K562 (cell line): ENCODE results near the gene NMT1. TPM values are rescaled to one million over a fixed set of nuclear protein-coding genes. Genes with fewer than 3 reads are reported as not detected.

Source experiments
- CREM ChIP-seq: IDR thresholded peaks from 2 replicates; pipeline ENCODE4 v1.6.1; 2014; ENCODE audit warnings: antibody characterized with exemption, low read depth
- EGR1 ChIP-seq: fragments of 450-650 bp; conservative IDR thresholded peaks from 2 replicates; pipeline ENCODE4 v1.6.1; 2017; ENCODE audit warnings: mild to moderate bottlenecking
- NCOA2 ChIP-seq, 2 experiments: fragments of 450-650 bp; IDR thresholded peaks; 2 replicates each; pipeline ENCODE4 v1.6.1; 2018; ENCODE audit warnings: mild to moderate bottlenecking in 2 of 2, moderate library complexity in 1 of 2; ENCODE audit not compliant: partially characterized antibody in 2 of 2
- polyA plus RNA-seq, 8 experiments: library from polyadenylated mRNA; depleted of rRNA in 4 of 8; stranded (reverse) in 5 of 8; unstranded in 3 of 8; fragments of >200 nt; fragmentation: Nextera tagmentation in 2 of 8; fragmentation: Illumina TruSeq in 1 of 8; extraction: Ambion mirVana in 2 of 8; extraction: Trizol in 1 of 8; gene quantifications; 2 replicates each; pipeline versions ENCODE4 v1.2.1 to v1.2.3, GENCODE V29; 2011 to 2014; ENCODE audit warnings: inconsistent platforms in 1 of 8, missing spikeins in 1 of 8
- total RNA-seq, 7 experiments: library from RNA; depleted of rRNA in 6 of 7; stranded (reverse); fragments of >200 nt in 6 of 7; fragmentation: Illumina TruSeq in 2 of 7; extraction: Trizol in 2 of 7; gene quantifications; 2 replicates each; pipeline versions ENCODE4 v1.2.1 to v1.2.3, GENCODE V29; 2011 to 2021; ENCODE audit warnings: low replicate concordance in 1 of 7
- TF ChIP-seq, protein P1 (sequence below): IDR thresholded peaks from 2 replicates; pipeline ENCODE4 v1.6.1; 2011; ENCODE audit warnings: borderline replicate concordance, low read depth, mild to moderate bottlenecking, moderate library complexity, low read length; ENCODE audit not compliant: insufficient read depth, poor library complexity, severe bottlenecking
- TF ChIP-seq, protein P2 (sequence below): fragments of 450-650 bp; IDR thresholded peaks from 2 replicates; pipeline ENCODE4 v1.6.1; 2016
- TF ChIP-seq, protein P3 (sequence below): IDR thresholded peaks from 2 replicates; pipeline ENCODE4 v1.6.1; 2014; ENCODE audit warnings: antibody characterized with exemption
- TF ChIP-seq, protein P4 (sequence below): fragments of 200-800 bp; sonication (Bioruptor generic); IDR thresholded peaks from 2 replicates; pipeline ENCODE4 v1.6.1; 2017; ENCODE audit warnings: missing genetic modification characterization, missing compliant biosample characterization

Gene NMT1
- total and polyA plus RNA-seq, 9 of the 15 experiments (the other 6 are each of a cell fraction or from before 2014, with no cell fraction given): 86.7 to 569 (median 213) TPM

DNA sequence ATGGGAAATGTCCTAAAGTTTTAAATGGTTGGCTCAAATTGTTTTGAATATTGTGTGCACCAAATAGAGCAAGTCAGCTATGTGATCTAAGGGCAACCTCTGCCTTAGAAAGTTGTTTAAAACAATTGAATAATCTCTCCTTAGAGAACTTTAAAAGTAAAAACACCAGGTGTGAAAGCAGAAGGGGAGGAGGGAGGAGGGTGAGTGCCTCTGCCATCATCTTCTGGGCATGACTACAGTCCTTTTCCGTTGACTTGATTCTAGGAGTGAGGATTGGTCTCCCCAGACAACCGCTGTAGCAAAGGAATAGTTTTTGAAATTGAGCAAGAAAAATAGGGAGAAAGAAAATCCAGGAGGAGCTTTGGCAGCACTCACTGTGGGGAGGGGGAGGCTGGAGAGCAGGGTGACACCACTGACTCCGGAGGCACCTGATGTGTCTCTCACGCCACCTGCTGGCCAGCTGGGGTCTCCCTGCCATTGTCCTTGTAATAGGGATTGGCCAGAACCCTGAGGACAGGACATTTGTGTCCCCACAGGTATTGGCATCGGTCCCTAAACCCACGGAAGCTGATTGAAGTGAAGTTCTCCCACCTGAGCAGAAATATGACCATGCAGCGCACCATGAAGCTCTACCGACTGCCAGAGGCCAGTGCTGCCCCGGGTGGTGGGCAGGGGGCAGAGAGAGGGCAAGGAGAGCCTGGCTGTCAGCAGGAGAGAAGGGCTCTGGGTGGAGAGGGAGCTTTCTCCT, 37.9 kb downstream of the NMT1 start (continued):
- TF ChIP-seq, protein P1, sequence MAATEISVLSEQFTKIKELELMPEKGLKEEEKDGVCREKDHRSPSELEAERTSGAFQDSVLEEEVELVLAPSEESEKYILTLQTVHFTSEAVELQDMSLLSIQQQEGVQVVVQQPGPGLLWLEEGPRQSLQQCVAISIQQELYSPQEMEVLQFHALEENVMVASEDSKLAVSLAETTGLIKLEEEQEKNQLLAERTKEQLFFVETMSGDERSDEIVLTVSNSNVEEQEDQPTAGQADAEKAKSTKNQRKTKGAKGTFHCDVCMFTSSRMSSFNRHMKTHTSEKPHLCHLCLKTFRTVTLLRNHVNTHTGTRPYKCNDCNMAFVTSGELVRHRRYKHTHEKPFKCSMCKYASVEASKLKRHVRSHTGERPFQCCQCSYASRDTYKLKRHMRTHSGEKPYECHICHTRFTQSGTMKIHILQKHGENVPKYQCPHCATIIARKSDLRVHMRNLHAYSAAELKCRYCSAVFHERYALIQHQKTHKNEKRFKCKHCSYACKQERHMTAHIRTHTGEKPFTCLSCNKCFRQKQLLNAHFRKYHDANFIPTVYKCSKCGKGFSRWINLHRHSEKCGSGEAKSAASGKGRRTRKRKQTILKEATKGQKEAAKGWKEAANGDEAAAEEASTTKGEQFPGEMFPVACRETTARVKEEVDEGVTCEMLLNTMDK: peak; percentile 78
- TF ChIP-seq, protein P2, sequence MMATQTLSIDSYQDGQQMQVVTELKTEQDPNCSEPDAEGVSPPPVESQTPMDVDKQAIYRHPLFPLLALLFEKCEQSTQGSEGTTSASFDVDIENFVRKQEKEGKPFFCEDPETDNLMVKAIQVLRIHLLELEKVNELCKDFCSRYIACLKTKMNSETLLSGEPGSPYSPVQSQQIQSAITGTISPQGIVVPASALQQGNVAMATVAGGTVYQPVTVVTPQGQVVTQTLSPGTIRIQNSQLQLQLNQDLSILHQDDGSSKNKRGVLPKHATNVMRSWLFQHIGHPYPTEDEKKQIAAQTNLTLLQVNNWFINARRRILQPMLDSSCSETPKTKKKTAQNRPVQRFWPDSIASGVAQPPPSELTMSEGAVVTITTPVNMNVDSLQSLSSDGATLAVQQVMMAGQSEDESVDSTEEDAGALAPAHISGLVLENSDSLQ: peak; percentile 49; the same call in 1 of the 2 replicates
- TF ChIP-seq, protein P3, sequence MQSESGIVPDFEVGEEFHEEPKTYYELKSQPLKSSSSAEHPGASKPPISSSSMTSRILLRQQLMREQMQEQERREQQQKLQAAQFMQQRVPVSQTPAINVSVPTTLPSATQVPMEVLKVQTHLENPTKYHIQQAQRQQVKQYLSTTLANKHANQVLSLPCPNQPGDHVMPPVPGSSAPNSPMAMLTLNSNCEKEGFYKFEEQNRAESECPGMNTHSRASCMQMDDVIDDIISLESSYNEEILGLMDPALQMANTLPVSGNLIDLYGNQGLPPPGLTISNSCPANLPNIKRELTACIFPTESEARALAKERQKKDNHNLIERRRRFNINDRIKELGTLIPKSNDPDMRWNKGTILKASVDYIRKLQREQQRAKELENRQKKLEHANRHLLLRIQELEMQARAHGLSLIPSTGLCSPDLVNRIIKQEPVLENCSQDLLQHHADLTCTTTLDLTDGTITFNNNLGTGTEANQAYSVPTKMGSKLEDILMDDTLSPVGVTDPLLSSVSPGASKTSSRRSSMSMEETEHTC: 0 out of 2 replicates have a peak, but pooled peaks have one; percentile 34
- TF ChIP-seq EGR1 (no peak), NCOA2 (IDR thresholded peaks at IDR 0.05; ENCODE audit: partially characterized antibody in 2 of 2) (peak in 1 of 2 experiments; percentile 90), CREM (peak; percentile 45; the same call in 1 of the 2 replicates)
- TF ChIP-seq, protein P4, sequence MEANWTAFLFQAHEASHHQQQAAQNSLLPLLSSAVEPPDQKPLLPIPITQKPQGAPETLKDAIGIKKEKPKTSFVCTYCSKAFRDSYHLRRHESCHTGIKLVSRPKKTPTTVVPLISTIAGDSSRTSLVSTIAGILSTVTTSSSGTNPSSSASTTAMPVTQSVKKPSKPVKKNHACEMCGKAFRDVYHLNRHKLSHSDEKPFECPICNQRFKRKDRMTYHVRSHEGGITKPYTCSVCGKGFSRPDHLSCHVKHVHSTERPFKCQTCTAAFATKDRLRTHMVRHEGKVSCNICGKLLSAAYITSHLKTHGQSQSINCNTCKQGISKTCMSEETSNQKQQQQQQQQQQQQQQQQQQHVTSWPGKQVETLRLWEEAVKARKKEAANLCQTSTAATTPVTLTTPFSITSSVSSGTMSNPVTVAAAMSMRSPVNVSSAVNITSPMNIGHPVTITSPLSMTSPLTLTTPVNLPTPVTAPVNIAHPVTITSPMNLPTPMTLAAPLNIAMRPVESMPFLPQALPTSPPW (CRISPR knock-in tag): peak; percentile 49; the same call in 1 of the 2 replicates
